Hepatocyte (in vitro differentiated cells): ENCODE results near the gene CRY2. TPM values are rescaled to one million over a fixed set of nuclear protein-coding genes. Genes with fewer than 3 reads are reported as not detected.

Experiments used
- DNase-seq: peaks from one replicate; pipeline ENCODE4 v3.0.0-alpha.2; 2016; ENCODE audit warnings: low spot score
- H2AFZ ChIP-seq: fragments of 200-600 bp; sonication (generic); 2 replicates; pipeline ENCODE4 v1.6.0; 2016; ENCODE audit warnings: antibody characterized with exemption, mild to moderate bottlenecking
- H3K27ac ChIP-seq: fragments of 200-600 bp; sonication (generic); 2 replicates; pipeline ENCODE4 v1.5.1; 2016; ENCODE audit warnings: mild to moderate bottlenecking
- H3K27me3 ChIP-seq: fragments of 200-600 bp; sonication (generic); 2 replicates; pipeline ENCODE4 v1.6.1; 2016
- H3K36me3 ChIP-seq: fragments of 200-600 bp; sonication (generic); replicated peaks from 2 replicates; pipeline ENCODE4 v1.5.1; 2016; ENCODE audit warnings: low read depth; ENCODE audit not compliant: insufficient read depth
- H3K4me1 ChIP-seq: fragments of 200-600 bp; sonication (generic); 2 replicates; pipeline ENCODE4 v1.5.1; 2016; ENCODE audit warnings: mild to moderate bottlenecking, moderate library complexity; ENCODE audit not compliant: insufficient read depth
- H3K4me2 ChIP-seq: fragments of 200-600 bp; sonication (generic); 2 replicates; pipeline ENCODE4 v1.6.0; 2016
- H3K4me3 ChIP-seq: fragments of 200-600 bp; sonication (generic); 2 replicates; pipeline ENCODE4 v1.5.1; 2016; ENCODE audit warnings: mild to moderate bottlenecking
- H3K79me2 ChIP-seq: fragments of 200-600 bp; sonication (generic); 2 replicates; pipeline ENCODE4 v1.6.0; 2017; ENCODE audit warnings: mild to moderate bottlenecking
- H3K9me2 ChIP-seq: fragments of 200-600 bp; sonication (generic); replicated peaks from 2 replicates; pipeline ENCODE4 v1.6.0; 2017; ENCODE audit warnings: mild to moderate bottlenecking; ENCODE audit not compliant: insufficient read depth
- H3K9me3 ChIP-seq: fragments of 200-600 bp; sonication (generic); 2 replicates; pipeline ENCODE4 v1.5.1; 2016; ENCODE audit warnings: low read depth, mild to moderate bottlenecking
- H4K20me1 ChIP-seq: fragments of 200-600 bp; sonication (generic); 2 replicates; pipeline ENCODE4 v1.6.0; 2016; ENCODE audit warnings: mild to moderate bottlenecking; ENCODE audit not compliant: insufficient read depth, poor library complexity, severe bottlenecking
- EZH2 ChIP-seq: fragments of 200-600 bp; sonication (generic); IDR thresholded peaks from 2 replicates; pipeline ENCODE4 v1.6.1; 2016; ENCODE audit warnings: antibody characterized with exemption, mild to moderate bottlenecking, borderline replicate concordance
- EZH2phosphoT487 ChIP-seq: fragments of 200-600 bp; sonication (generic); IDR thresholded peaks from one replicate; pipeline ENCODE4 v1.6.1; 2018; ENCODE audit warnings: antibody characterized with exemption, mild to moderate bottlenecking, low read depth, moderate library complexity; ENCODE audit not compliant: unreplicated experiment, severe bottlenecking
- WGBS: methylation state at CpG from one replicate; pipeline ENCODE4 v1.1.6; 2016; ENCODE audit warnings: low lambda C conversion rate; ENCODE audit errors: missing lambda C conversion rate; 5-methylcytosine and 5-hydroxymethylcytosine counted together
- polyA plus RNA-seq: library from polyadenylated mRNA; unstranded; fragments of >200 nt; fragmentation: Nextera tagmentation; extraction: Ambion mirVana; gene quantifications from 2 replicates; pipeline ENCODE4 v1.2.1, GENCODE V29; 2016
- total RNA-seq: library from RNA; depleted of rRNA; stranded (reverse); fragments of >200 nt; gene quantifications from 2 replicates; pipeline ENCODE4 v1.2.3, GENCODE V29; 2014
- TF ChIP-seq, protein P1 (sequence below): fragments of 200-600 bp; sonication (generic); IDR thresholded peaks from 2 replicates; pipeline ENCODE4 v1.5.1; 2016; ENCODE audit warnings: antibody characterized with exemption, mild to moderate bottlenecking; ENCODE audit not compliant: poor library complexity

CRY2 gene
- total and polyA plus RNA-seq, 2 experiments from 2014 or later = 23.8 to 27.6 TPM

GRCh38 chr11:45811571-45812290, 35.5 kb upstream of the CRY2 start:
- Histone ChIP-seq H3K4me1 (peaks cover 9% of the 10 kb centered on the region), H3K27ac (no peak overlapping the region), H3K36me3 (no peaks in the 10 kb centered on the region), H3K4me2 (no peak overlapping the region), H3K79me2 (peaks cover 17% of the 10 kb centered on the region), H3K9me3 (no peaks in the 10 kb centered on the region), H4K20me1 (peaks cover 2% of the 10 kb centered on the region), H3K4me3 (no peak overlapping the region), H3K9me2 (no peaks in the 10 kb centered on the region), H2AFZ (no peak overlapping the region), H3K27me3 (no peaks in the 10 kb centered on the region)
- TF ChIP-seq EZH2 = no peak
- no peak for TF ChIP-seq EZH2phosphoT487
- TF ChIP-seq, protein P1, sequence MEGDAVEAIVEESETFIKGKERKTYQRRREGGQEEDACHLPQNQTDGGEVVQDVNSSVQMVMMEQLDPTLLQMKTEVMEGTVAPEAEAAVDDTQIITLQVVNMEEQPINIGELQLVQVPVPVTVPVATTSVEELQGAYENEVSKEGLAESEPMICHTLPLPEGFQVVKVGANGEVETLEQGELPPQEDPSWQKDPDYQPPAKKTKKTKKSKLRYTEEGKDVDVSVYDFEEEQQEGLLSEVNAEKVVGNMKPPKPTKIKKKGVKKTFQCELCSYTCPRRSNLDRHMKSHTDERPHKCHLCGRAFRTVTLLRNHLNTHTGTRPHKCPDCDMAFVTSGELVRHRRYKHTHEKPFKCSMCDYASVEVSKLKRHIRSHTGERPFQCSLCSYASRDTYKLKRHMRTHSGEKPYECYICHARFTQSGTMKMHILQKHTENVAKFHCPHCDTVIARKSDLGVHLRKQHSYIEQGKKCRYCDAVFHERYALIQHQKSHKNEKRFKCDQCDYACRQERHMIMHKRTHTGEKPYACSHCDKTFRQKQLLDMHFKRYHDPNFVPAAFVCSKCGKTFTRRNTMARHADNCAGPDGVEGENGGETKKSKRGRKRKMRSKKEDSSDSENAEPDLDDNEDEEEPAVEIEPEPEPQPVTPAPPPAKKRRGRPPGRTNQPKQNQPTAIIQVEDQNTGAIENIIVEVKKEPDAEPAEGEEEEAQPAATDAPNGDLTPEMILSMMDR = no peak
- 97% methylated on average over 8 of the region's 8 CpGs for WGBS
- no peak for DNase-seq

GRCh38 chr11:45812581-45813548, 34.4 kb upstream of the CRY2 start:
- 87% methylated on average over 7 of the region's 7 CpGs for WGBS
- Histone ChIP-seq H3K36me3 (no peaks in the 10 kb centered on the region), H4K20me1 (no peaks in the 10 kb centered on the region), H3K27ac (no peak overlapping the region), H3K27me3 (no peaks in the 10 kb centered on the region), H3K79me2 (peaks cover 6% of the 10 kb centered on the region), H3K9me2 (no peaks in the 10 kb centered on the region), H3K9me3 (no peaks in the 10 kb centered on the region), H2AFZ (no peak overlapping the region), H3K4me2 (no peak overlapping the region), H3K4me1 (no peaks in the 10 kb centered on the region), H3K4me3 (no peak overlapping the region)
- DNase-seq = no peak
- TF ChIP-seq, protein P1 = no peak

DNA sequence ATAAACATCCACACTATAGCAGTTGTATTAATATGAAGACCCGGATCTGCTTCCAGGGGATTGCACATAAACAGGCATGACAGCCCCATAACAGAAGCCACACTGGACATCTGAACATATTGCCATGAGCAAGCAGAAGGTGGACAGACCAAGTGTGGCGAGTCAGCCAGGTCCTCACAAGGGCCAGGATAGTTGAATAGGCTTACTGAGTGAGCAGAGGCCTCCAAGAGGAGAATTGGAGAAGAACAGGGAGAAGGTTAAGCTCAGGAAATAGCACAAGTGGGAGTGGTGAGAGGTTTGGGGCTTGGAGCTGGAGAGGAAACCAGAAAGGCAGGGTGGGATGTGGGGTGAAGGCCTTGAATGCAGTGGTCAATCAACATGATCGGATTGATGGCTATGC, 31.5 kb upstream of the CRY2 start:
- H3K27me3 ChIP-seq = no peaks in the 10 kb centered on the region
- no peaks in the 10 kb centered on the region for H4K20me1 ChIP-seq
- no peaks in the 10 kb centered on the region for H3K79me2 ChIP-seq
- no peak overlapping the region for H3K27ac ChIP-seq
- H3K4me2 ChIP-seq = no peak overlapping the region
- H3K36me3 ChIP-seq = no peaks in the 10 kb centered on the region
- TF ChIP-seq EZH2phosphoT487 (no peak), EZH2 (no peak)
- TF ChIP-seq, protein P1 = no peak
- no peaks in the 10 kb centered on the region for H3K9me3 ChIP-seq
- WGBS = 71% methylated on average over 3 of the region's 3 CpGs
- no peak overlapping the region for H3K4me3 ChIP-seq
- no peak overlapping the region for H2AFZ ChIP-seq
- no peaks in the 10 kb centered on the region for H3K9me2 ChIP-seq
- DNase-seq = no peak
- no peaks in the 10 kb centered on the region for H3K4me1 ChIP-seq
